Left forelimb (tissue), 1 donor: ENCODE measurements around the gene PKD1L1.
"Not testable (repeated sequence)": the region's sequence is repeated elsewhere in the genome, so short reads cannot be mapped to it uniquely, and the experiment has no call there.

Source experiments
- DNase-seq: peaks from one replicate; pipeline ENCODE4 v3.0.0-alpha.2; 2018; ENCODE audit warnings: low spot score

PKD1L1 gene

GRCh38 chr7:47816647-47817046 is 131.6 kb downstream of the PKD1L1 start:
- no peak for DNase-seq

GRCh38 chr7:47815867-47816266 is 132.4 kb downstream of the PKD1L1 start:
- DNase-seq: no peak

GRCh38 chr7:47814905-47815613 is 133.2 kb downstream of the PKD1L1 start:
- no peak for DNase-seq

- DNase-seq: no peak
Measured at GRCh38 chr7:47813620-47814260, 134.5 kb downstream of the PKD1L1 start.

GRCh38 chr7:47812429-47813136 is 135.7 kb downstream of the PKD1L1 start:
- DNase-seq: no peak

- no peak for DNase-seq
Measured at GRCh38 chr7:47811632-47812380, 136.5 kb downstream of the PKD1L1 start.

- no peak for DNase-seq
Measured at GRCh38 chr7:47809387-47809786, 138.9 kb downstream of the PKD1L1 start.

GRCh38 chr7:47808321-47808720 is 139.9 kb downstream of the PKD1L1 start:
- DNase-seq: no peak

- no peak for DNase-seq
Measured at GRCh38 chr7:47807756-47808155, 140.5 kb downstream of the PKD1L1 start.

- DNase-seq: no peak
Measured at GRCh38 chr7:47807126-47807525, 141.1 kb downstream of the PKD1L1 start.

GRCh38 chr7:47806701-47807103 is 141.6 kb downstream of the PKD1L1 start:
- no peak for DNase-seq

GRCh38 chr7:47804767-47805545 is 143.3 kb downstream of the PKD1L1 start:
- DNase-seq: no peak

GRCh38 chr7:47803846-47804245 is 144.4 kb downstream of the PKD1L1 start:
- no peak for DNase-seq

GRCh38 chr7:47803025-47803424 is 145.2 kb downstream of the PKD1L1 start:
- DNase-seq: no peak

- DNase-seq: no peak
Measured at GRCh38 chr7:47801423-47801822, 146.8 kb downstream of the PKD1L1 start.

GRCh38 chr7:47799524-47799923 is 148.7 kb downstream of the PKD1L1 start:
- no peak for DNase-seq

GRCh38 chr7:47796347-47796746 is 151.9 kb downstream of the PKD1L1 start:
- DNase-seq: no peak

GRCh38 chr7:47795631-47796030 is 152.6 kb downstream of the PKD1L1 start:
- DNase-seq: no peak

- not testable (repeated sequence) for DNase-seq
Measured at GRCh38 chr7:47795126-47795525, 153.1 kb downstream of the PKD1L1 start.

GRCh38 chr7:47794016-47794415 is 154.2 kb downstream of the PKD1L1 start:
- no peak for DNase-seq

GRCh38 chr7:47793186-47793585 is 155.1 kb downstream of the PKD1L1 start:
- DNase-seq: not testable (repeated sequence)
